Globus pallidus (tissue), 1 donor: Measurements from ENCODE around the gene PAEP.

ENCODE experiments used
- DNase-seq: peaks from one replicate; pipeline ENCODE4 v3.0.0-alpha.2; 2015; ENCODE audit warnings: low spot score

Gene PAEP

DNA sequence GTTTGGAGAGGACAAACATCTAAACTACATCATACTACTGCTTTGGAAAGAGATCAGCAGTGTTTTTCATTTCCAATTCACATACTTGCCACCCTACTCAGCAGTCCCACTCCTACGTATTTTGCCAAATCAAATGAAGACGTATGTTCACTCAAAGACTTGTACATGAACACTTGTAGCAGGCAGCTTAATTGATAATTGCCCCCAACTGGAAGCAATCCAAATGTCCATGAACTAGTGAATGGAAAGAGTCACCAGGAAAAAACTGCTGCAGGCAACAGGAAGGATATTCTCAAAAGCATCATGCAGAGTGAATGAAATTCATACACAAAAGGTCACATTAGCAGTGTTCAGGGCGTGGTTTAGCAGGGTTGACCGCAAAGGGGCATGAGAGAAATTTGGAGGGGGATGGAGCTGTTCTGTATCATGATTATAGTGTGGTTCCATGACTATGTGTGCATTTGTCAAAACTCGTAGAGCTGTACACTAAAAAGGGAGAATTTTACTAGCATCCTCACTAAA is 38.8 kb downstream of the PAEP start:
- DNase-seq = no peak

DNA sequence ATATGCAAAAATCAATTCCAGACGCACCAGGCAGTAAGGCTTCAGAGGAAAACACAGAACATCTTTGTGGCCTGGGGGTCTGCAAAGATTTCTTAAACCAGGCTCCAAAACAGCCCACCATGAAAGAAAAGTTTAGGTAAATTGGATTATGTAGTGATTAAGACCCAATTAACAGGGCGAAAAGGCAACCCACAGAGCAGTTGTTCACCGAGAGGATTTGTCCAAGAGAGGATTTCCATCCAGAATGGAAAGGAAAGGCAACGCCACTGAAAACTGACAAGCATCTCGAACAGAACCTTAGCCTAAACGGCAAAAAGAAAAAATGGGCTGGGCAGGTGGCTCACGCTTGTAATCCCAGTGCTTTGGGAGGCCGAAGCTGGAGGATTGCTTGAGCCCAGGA is 40.4 kb downstream of the PAEP start:
- no peak for DNase-seq

DNA sequence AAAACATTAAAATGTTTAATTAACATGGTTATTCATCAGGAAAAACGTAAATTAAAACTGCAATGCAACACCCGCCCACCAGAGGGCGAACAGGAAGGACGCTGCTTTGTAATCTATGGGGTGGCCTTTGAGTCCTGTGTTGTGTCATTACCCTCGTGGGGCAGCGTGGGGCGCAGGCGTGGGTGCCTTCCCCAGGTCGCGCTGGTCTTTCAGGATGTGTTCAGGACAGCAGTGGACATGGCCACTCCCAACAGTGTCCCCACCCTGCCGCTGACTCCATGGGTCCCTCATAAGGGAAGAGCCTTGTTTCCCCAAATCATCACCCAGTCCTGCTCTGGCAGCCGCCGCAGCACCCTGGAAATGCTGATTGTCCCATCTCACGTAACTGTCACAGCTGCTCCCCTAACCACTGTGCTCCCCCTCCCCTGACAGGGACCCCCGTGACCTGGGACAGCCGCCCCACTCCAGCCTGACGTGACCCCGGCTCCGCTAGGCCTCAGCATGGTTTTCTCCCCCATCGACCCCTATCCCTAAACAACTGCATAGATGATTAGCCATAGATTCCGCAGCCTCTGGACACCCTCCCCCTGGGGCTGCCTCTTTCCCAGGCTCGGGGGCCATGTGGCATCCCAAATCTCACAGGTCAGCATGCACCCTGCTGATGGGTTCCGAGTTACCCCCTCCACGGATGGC is 41.4 kb downstream of the PAEP start:
- no peak for DNase-seq

DNA sequence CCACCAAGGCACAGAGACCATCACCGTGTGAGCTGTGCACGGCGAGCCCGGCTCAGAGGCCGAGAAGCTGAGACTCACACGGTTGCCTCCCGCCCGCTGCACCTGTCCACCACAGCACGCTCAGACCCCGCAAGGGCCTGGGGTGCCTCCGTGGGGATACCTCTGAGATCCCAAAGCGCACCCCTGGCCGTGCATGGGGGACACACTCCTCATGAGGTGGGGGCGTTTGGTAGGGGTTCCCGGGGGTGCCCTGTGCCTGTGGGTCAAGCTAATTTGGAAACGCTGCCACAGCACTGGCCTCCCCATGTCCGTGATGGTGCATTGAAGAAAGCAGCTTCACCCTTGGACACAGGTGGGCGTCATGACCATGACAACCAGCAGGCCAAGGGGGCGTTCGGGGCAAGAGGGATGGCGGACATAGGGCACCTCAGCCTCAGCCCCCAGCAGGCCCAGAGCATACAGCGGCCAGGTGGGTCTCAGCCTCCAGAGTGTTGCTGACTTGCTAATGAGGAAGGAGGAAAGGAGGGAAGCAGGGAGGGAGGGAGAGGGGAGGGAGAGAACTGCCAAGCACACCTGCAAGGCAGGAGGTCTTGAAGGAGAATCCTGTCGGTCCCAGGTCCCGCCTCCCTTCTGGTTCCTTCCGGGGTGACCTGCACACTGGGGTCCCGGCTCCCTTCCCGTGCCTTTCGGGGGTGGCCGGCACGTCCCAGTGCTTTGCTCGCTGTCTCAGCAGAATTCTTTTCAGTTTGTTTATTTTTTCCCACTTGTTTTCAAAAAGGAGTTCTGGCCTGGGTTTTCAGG is 43.1 kb downstream of the PAEP start:
- no peak for DNase-seq

DNA sequence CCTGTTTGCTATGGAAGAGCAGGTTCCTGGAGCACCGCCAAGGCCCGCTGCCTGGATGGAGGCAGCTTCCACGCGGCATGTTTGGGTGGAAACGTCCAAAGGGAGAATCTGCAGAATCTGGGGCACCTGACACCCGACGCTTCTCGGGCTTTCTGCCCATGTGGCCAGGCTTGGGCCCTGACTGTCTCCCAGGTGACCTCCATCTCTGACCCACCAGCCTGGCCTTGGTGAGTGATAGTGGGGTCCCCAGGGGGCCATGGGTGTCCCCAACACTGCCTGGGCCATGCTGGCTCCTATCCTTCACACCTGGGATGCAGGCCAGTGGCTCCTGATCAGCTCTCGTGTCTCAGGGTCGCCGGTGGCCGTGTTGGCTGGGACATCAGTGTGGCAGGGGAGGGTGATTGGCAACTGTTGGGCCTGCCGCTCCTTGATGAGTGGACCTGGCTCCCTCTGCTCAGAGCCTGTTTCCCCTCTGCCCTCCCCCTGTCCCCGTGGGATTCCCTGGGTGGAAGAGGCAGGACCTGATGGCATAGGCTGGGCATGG is 43.8 kb downstream of the PAEP start:
- no peak for DNase-seq

DNA sequence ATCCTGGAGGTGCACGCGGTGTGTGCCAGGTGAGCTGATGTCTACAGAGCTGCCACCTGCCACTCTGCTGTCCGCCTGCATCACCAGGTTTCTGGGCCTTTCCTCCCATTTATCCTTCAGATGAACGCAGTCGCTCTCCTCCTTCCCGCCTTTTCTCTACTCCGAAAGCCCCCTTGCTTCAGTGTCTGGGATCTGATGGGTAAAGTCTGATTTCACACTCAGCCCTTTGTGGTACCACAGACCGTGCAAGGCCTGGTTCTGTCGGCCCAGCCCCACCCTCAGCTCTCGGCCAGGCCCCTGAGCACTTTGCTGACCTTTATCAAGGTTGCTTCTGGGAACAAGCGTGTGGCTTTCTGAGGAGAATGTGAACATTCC is 45.3 kb downstream of the PAEP start:
- DNase-seq = no peak

DNA sequence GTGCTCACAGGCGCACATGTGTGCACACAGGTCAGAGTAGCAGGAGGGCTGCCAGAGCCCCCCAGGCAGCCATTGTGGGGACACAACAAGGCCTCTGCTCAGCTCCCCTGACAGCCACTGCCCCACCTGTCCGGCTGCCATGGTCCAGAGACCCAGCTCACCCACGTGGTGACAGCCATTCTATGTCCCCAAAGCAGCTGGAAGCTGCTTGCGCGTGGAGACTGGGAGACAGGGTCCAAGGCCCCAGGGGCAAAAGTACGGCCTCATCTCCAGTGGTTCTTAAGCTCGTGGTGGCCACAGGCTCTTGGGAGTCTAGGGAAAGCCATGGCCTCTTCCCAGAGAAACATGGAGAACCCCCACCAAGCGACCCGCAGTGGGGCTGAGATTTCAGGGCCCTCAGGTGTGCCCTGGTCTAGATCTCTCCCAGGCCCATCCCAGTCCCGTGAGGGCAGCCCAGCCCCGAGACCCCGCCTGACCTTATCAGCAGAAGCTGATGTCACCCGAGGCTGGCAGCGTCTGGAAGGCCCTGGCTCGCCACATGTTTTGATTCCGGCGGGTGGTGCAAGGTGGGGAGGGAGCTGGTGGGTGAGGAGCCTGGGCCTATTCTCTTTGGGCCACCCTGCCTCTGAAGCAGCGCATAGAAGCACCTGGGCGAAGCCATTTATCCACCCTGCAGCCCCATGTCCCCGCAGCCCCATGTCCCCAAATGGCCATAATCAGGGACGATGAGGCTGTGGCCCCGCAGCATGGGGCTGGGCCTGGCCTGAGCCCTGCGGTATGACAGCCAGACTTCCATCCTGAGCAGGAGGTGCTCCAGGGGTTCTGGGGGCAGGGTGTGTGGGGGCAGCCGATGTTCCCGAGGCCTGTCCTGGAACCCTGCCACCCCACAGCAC is 46.1 kb downstream of the PAEP start:
- DNase-seq = no peak

DNA sequence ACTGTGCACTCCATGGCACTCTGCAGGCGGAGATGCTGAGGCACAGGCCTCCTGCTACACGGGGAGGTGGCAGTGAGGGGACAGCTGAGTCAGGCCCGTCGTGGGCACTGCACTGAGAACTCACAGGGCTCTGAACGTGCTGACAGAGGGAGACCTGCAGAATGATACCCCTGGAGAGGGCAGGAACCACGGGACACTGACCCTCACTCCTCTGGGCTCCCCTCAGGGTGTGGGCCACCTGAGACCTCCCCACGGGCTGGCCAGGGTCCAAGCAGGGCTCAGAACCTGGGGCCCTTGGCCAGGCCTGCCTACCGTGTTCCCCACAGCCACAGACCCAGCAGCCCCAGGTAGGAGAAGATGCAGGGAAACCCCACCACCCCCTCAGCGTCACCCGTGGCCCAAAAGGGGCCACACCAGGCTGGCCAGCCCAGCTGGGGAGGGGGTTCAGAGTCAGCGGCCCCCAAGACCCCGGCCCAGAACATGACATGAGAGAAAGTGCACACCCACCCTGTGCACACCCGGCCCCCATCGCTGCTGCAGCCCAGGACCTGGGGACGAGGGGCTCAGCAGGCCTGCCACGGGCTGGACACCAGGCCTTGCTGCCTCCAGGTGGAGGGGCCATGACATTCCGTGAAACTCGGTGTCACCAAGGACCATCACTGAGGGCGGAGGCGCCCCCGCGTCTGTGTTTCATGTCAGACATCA is 46.9 kb downstream of the PAEP start:
- no peak for DNase-seq

DNA sequence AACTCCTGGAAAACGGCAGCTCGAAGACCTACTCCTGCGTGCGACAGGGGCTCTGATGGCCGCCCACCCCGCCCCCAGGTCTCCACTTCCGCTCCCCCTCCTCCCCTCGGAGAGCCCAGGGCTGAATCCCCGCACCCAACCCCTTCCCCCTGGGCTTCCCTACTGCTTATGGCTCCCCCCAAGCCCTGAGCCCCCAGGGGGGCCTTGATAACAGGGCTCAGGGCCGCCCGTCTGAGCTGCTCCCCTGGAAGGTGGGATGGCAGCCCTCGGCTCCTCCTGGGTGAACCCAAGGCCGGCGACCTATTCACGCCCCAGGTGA is 47.4 kb downstream of the PAEP start:
- no peak for DNase-seq

DNA sequence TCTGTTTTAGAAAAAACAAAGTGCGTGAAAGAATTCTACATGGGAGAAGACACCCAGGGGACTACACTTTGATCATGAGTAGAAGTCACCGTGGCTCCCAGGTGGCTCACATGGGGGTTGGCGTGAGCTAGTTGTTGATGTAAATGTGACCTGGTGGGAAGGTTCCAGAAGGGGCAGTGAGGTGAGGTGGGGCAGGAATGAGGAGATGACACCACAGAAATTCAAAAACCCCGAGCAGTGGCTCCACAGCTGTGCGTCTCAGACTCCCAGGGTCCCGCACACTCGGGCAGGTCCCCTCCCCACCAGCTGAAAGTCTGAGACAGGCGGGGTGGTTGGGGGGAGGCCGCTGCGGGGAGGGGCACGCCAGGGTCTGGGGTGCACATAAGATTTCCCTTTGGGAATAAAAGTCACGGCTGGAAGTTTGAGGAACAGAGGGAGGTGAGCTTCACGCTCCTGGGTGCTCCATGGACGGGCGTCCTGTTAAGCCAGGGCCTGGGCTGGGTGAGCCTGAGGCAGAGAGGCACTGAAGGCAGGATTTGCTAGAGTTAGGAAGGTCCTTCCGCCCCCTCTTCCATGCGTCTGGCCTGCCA is 47.9 kb downstream of the PAEP start:
- no peak for DNase-seq

DNA sequence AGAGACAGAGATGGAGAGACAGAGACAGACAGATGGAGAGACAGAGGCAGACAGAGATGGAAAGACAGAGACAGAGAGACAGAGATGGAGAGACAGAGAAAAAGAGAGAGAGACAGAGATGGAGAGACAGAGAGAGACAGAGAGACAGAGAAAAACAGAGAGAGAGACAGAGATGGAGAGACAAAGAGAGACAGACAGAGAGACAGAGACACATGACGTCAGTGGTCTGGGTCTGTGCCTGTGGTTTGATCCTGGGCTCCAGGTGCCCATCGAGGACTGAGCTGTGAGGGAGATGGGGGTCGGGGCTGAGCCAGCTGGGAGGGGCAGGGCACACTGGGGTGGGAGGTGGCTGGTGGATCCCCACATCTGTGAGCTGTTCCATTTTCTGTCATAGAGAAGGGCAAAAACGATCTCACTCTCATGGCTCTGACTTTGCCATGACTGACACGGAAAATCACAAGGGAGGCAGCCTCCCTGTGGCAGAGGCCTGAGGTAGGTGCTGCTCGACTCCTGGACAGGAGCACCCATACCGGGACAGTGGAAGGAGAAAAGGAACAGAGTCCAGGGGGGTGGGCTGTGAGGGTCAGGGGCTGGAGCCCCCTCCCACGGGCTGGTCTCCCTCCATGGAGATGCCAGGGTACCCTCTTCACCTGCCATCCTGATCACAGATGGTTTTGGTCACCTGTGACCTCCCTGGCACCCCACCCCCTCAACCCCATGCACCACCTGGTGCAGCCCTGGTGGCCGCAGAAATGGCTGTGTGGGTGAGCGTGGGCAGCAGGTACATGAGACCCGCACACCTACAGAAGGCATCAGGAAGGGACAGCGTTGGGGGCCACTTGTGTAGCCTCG is 49.0 kb downstream of the PAEP start:
- no peak for DNase-seq

DNA sequence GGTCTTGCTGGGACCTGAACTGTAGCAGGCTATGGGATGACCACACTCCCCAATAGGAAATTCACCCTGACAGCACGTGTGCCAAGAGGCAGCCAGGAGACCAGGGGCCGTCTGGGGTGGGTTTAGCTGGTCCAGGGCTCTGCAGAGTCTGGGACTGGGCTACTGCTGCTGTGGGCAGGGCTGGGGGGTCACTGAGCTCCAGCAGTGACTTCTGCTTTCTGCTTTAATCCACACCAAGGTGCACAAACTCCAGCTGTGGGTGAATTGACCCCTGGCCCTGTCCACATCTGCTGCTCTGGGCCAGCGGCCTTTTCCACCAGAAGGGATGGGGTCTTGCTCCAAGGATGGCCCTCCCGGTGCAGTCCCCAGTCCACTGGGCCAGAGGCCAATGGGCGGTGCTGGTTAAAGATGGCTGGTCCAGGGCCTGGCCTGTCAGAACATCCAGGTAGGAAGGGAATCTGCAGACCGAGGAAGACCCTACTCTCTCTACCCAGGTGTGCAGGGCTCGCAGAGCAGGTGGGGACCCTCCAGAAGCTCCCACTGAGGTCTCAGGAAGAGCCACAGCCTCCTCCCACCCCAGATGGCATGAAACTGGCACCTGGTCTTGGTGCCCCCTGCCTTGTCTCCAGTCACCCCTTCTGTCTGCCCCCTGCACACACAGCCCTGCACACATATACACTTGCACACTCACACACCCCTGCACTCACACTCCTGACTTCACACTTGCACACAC is 49.8 kb downstream of the PAEP start:
- DNase-seq = no peak

DNA sequence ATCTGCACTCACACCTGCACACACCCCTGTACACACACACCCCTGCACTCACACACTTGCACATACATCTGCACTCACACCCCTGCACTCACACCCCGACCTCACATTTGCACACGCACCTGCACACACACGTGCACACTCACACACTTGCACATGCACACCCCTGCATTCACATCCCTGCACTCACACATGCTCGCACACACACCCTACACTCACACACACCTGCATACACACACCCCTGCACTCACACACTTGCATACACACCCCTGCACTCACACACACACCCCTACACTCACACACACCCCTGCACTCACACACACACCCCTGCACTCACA is 50.3 kb downstream of the PAEP start:
- DNase-seq = no peak

DNA sequence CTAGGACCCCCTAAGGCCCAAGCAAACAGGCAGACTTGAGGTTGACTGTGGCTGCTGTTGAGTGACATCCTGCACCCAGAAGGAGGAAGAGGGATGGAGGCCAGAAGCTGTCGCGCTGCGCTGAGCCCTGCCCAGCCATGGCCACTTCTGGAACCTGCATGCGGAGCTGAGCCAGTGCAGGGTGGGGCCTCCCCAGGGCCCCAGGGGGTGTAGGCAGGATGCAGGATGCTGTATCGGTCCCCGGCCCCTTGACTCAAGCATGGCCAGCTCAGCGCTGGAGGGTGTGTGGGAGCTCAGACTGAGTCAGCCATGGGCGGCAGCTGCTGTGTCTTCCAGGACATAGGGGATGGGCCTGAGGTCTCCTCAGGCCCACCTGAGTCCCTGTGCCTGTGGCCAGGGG is 50.9 kb downstream of the PAEP start:
- DNase-seq = no peak

DNA sequence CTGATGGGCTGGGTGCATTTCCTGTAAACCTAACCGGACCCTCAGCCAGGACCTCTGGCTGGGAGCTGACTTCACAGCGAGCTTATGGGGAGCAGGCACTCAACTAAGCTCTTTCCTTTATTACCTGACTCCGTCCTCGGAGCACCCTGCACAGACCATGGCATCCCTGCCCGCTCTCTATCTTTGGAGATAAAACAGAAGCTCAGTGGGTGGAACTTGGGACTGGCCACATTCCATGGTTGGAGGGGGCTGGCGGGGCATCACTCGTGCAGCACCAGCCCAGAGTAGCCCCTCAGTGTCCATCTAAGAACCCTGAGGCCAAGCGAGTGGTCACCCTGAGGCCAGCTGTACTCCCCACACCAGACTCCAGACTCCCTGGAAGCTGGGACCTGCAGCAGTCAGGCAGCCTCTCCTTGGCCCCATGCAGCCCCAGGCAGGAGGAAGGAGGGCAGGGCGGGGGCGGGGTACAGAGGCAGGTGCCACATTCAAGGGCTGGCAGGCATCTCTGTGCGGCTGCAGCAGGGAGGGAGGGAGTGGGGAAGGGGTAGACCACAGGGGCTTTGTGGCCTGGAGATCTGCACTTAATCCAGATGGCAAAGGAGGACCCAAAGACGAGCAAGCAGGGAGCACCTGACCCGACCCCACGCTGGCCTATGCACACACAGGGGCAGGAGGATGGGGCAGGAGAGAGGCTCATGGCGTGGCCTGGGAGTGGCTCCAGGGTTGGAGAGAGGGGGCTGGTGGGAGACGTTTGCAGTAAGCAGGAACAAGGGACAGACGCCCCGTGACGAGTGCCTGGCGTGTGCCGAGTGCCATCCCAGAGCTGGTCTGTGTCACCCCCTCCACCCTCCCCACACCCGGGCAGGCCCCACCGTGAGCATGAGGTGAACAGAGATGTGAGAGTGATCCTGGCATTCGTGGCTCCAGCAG is 51.7 kb downstream of the PAEP start:
- no peak for DNase-seq

DNA sequence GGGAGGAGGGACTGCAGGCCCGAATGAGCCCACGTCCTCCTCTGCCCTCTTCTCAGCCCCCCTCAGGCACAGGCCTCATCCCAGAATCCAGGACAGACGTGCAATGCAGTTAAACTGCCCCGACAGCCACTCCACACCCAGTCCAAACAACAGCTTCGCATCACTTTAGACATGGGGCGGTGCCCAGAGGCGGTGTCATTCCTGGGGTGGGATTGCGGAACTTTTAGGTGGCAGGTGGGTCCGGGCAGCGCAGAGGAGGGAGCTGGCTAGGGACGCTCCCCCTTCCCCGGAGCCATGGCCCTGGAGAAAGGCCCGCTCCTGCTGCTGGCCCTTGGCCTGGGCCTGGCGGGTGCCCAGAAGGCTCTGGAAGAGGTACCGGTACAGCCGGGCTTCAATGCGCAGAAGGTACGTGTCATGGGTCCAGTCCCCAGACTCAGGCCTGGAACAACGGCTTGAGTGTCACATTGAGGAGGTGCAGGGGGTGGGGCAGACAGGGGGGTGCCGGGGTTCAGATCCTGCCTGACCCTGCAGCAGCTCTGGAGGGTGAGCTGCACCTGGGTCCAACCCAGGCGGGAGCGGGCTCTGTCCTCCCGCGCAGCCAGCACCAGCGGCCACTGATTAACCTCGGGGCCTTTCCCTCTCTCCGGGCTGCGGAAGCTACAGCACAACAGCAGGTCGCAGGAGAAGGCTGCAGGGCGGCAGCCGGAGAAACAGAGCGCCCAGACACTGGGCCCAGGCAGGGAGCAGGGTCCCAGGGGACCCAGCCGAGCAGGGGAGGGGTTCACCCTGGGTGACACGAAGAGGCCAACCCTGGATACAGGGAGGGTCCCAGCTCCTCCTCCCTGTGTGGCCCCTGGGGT is 52.6 kb downstream of the PAEP start:
- DNase-seq = no peak

DNA sequence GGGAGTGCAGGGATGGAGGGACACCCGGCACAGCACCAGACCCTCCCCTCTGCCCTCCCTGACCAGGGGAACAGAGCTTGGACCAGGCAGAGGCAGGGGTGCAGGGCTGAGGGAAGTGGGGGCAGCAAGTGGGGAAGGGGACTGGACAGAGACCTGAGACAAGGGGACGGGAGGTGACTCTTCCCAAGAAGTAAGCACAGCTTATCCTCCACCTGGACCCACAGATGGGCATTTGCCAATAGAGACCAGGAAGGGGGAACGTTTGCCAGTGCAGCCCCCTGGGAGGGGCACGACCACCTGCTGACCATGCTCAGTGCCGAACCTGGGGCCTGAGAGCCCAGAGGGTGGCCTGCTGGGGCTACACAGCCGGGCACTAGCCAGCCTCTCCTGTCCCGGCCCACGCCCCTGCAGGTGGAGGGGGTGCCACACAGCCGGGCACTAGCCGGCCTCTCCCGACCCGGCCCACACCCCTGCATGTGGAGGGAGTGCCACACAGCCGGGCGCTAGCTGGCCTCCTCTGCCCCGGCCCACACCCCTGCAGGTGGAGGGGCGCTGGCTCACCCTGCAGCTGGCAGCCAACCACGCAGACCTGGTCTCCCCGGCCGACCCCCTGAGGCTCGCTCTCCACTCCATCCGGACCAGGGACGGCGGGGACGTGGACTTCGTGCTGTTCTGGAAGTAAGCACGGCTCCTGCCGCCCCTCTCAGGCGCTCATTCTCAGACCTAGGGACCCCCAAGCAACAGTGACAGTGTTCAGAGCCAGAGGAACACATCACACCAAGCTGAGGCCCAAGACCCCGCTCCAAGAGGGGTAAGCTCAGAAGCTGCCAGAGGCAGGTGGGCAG is 53.5 kb downstream of the PAEP start:
- DNase-seq = no peak
